GM18507 (cell line): ENCODE results near the gene SLIRP.
"Not testable (repeated sequence)": the region's sequence is repeated elsewhere in the genome, so short reads cannot be mapped to it uniquely, and the experiment has no call there.

Experiments used
- DNase-seq: peaks from one replicate; pipeline ENCODE4 v3.0.0; 2011; ENCODE audit warnings: low read depth; ENCODE audit not compliant: insufficient read length; ENCODE audit errors: extremely low spot score
- FAIRE-seq: peaks from 2 replicates; lab custom pipeline; 2011; peaks lifted over from hg19 to GRCh38; lab: Jason Lieb, UNC

SLIRP gene

DNA sequence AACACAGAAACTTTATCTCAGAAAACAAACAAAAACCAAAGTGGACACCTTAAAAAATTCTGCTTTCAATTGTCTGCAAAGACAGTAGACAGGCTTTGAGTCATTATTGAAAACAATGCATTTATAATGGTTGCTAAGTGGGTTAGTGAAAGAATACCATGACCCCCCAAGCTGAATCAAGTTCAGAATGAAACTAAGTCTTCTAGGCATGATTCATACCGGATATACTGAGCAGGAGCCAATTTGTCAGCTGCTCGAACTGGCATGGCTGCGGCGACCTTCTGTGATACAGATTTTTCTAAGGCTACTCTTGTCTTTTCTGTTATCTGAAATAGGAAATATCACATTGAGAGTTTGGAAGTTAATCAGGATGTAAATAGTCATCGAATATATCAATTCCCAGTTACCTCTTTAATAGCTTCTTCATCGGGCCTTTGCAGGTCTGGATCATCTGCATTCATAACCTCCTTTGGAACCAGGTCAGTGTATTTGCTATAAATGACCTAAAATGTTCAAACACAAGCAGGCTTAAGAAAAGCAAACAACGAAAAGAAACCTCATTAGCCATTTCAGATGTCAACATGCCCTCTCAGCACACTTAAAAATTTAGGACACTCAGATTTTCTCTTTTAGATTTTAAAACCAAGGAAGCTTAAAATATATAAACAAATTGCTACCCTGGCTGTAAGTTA, 30.8 kb downstream of the SLIRP start:
- FAIRE-seq (peak; percentile 36), DNase-seq (no peak)

DNA sequence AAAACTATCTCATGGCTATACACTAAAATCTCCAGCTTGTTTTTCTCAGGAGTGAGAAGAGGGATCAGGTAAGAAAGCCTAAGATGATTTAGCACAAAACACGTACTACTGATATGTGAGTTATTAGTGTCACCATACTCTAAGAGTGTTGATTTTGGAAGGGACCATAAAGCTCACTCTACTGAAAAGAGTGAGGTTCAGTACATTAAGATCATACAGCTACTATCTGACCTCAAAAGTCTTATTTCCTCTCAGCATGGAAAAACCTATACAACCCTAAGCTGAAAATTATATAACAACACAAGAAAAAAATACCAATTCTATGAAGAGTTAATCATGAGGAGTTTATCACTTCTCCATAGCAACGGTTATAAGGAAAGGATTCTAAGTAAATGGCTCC, 33.5 kb downstream of the SLIRP start:
- DNase-seq (no peak), FAIRE-seq (no peak)

DNA sequence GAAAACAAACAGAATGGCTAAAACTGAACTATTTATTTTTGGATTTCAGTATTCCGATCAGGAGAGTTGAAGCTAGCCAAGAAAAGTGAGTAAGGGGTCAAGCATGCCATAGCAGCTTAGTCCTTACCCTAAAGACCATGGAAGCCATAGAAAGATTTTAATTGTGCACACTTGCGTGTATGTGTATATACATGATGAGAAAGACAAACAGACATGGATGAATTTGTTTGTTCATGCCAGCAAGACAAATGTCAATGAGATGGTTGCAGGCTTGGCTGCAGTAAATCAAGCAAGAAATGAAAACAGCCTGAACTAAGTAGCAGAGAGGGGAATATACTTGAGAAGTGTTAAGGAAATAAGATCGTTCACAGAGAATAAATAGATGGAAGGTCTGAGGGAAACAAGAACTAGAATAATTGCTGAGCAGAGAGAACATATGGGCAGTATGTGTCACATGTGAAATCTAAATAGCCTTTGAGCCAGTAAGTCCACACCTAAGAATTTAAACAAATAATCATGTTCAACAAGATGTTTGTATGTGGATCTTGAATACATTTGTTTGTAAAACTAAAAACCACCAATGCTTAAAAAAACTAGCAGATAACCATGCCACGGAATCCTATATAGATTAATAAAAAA, 38.3 kb downstream of the SLIRP start:
- DNase-seq = no peak
- no peak for FAIRE-seq

DNA sequence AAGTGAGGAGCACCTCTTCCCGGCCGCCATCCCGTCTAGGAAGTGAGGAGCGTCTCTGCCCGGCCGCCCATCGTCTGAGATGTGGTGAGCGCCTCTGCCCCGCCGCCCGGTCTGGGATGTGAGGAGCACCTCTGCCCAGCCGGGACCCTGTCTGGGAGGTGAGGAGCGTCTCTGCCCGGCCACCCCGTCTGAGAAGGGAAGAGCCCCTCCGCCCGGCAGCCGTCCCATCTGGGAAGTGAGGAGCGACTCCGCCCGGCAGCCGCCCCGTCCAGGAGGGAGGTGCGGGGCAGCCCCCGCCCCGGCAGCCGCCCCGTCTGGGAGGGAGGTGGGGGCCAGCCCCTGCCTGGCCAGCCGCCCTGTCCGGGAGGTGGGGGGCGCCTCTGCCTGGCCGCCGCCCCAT, 39.5 kb downstream of the SLIRP start:
- FAIRE-seq, DNase-seq: not testable (repeated sequence)

DNA sequence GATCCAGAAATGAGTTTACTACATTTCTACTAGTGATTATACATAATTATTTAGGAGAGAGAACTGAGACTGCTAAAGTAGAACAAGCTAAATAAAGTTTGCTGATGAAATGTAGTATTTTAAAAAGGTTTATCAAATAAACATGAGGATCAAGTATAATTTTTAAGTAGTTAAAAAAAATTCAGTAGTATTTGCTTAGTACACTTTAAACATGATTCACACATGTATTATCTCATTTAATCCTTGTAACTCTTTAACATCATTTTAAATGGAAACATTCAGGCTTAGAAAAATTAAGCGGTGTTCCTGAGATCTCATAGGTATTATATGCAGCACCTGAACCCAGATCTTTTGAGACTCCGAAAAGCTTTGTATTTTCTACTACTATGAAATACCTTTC, 44.4 kb downstream of the SLIRP start:
- DNase-seq = no peak
- no peak for FAIRE-seq

DNA sequence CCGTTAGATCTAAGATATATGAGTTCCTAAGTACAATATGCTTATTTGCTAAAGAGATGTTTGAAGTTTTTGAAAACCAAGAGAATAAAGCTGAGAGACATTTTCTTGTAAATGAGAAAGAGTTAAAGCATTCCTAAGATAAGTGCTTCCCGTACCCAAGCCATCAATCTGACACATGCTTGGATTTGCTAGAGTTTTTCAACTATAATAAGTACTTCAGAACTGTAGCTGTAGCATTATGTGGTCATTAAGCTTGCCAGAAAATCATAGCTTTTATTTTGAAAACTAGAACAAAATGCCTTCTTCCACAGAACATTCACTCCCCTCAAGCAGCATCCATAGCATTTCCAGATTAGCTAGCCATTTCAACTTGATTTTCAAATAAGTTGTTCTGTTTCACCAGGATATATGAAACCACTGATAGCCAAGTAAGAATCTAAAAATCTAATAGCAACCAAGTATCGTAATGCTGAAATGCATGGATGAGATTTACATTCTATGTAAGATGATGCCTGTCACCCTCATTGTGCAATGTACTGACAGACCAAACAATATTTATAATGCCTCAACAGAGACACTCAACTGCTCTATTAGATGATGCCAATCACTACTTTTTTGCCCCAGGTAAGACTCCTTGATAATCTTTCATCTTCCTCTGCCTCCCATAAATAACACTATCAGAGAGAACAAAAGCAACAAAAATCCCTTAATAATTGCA, 45.1 kb downstream of the SLIRP start:
- DNase-seq = no peak

DNA sequence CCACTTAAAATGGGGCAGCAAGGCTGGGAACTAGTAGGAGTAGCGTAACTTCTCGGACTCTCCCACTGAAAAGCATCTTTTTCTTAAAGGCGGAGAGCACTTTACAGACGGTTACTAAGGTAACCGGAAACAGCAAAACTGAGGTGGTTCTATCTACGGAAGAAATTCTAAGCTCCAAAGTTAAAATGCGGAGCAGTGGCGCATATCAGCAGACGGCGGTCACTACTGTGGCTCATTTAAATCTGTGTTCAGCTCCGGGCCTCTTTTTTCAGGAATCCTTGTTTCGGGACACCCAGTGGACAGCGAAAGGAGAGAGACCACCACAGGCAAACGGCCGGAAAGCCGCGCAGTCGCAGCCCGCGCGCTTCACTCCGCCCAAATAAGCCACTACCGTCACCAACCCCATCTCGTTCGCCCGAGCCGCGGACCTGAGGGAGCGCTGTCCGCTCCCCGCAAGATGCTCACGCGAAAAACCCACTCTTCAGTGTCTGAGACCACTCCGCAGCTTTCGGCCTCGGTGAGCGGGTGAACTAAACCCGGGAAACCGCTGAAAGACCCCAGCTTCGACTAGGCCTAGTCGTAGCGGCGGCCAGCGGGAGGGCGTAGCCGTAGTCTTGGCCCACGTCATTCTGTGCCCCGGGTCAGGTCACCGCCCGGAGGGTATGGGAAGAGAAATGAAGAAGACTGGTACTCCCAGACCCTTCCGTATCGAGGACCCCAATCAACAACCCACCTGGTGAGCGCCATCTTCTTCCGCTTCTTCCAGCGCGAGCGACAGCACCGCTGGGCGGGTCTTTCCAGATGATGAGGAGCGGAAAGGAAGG, 52.7 kb downstream of the SLIRP start, which contains the start of gene SNW1:
Gene SNW1 (minus strand): TSS at position 776 of the 824 bp plus-strand sequence. CDS start 29 bp downstream, at position 747.
- peak; percentile 94 for DNase-seq
- FAIRE-seq = peak; percentile 93

More for the DNA sequence above, 45.1 kb downstream of the SLIRP start:
- no peak for FAIRE-seq

DNA sequence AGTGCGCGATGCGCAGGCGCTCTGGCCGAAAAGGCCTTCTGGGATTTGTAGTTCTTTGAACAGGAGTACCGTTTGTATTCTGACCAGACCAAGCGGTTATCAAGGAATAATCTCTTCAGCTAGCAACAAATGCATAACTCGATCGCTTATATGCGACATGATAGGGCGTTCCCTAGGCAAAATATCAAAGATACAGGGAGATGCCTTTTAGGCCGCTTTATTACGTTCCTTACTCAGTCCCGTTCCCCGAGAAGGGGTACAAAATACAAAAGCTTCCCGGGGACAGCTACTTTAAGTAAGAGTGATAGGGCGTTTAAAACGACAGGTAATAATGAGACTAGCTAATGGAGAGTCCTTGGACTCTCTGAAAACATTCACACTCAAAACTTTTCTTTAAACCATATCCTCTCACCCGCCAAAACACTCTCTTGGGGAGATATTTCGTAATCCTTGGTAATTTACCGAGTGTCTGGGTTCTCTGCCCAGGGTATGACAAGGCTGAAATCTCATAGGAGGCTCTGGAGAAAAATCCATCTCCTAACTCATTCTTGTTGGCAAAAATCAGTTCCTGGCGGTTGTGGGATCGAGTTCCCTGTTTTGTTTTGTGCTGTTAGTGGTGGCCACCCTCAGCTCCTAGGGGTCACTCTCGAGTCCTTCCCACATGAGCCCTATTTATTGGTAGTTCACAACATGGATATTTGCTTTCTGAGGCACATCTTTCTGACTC, 53.5 kb downstream of the SLIRP start:
- FAIRE-seq (no peak), DNase-seq (no peak)

DNA sequence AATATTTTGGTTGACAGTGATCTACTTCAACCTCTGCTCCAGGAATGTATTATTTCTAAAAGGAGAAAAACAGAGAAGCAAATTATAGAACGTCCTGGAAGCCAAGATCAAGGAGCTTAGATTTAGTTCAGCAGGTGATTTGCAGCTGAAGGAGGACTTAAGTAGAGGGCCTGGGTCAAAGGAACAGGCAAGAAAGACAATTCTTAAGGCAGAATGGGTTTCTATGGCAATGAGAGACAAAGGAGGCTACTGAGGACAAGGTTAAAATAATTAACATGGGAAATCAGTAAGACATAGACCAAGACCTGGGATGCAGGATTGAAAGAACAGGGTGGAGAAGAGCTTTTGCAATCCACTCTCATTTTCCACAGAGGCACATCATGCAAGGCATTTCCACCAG, 55.4 kb downstream of the SLIRP start:
- FAIRE-seq (no peak), DNase-seq (no peak)

DNA sequence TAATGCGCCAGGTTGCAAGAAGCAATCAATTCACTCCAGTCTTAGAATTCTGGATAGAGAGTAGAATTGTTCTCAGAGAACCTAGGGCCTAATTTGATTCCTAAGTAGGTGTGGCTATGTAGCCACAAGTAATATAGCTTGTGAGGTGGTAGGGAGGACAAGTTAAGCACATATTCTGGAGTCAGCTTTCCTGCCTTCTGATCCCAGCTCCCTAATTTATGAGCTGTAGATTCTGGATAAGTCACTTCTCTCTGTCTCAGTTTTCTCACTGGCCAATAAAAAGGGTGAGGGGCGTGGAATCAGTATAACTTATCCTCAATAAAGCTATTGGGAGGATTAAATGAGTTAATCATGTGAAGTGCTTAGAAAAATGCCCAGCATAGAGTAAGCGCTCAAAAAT, 56.1 kb downstream of the SLIRP start:
- DNase-seq = no peak
- no peak for FAIRE-seq
